T-helper 2 cell (primary cell): ENCODE results near the gene ABLIM3.
A peak's percentile ranks its signal among the peaks of the same experiment; 100 is the strongest.

Experiments
- DNase-seq, 5 experiments: peaks; one replicate each; pipeline versions ENCODE4 v3.0.0 to v3.0.0-alpha.2; 2012 to 2022

ABLIM3 gene

GRCh38 chr5:149221326-149221725 lies 80.0 kb downstream of the ABLIM3 start:
- no peak for DNase-seq

DNA sequence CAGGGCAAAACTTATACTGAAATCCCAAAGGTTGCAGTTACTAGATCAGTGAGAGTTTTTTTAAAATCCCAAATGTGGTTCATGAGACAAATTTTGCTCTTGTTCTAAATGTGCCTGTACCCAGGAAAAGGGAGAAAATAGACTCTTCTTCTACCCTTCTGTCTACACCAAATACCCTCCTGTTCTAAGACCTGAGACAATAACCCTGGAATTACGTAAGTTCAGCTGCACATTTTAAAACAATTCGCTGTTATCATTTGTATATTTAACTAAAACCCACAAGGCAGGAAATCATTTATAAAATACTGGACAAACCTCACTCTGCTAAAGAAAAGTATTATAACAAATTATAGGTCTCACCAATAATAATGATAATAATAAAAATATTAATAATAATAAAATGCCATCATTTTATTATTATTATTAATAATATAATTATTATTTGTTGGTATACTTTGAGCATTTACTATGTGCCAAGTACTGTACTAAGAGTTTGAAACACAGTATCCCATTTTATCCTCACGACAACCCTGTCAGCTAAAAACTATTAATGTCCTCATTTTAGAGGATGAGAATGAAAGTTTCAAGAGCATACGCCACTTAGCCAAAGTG lies 80.5 kb downstream of the ABLIM3 start:
- DNase-seq: no peak

DNA sequence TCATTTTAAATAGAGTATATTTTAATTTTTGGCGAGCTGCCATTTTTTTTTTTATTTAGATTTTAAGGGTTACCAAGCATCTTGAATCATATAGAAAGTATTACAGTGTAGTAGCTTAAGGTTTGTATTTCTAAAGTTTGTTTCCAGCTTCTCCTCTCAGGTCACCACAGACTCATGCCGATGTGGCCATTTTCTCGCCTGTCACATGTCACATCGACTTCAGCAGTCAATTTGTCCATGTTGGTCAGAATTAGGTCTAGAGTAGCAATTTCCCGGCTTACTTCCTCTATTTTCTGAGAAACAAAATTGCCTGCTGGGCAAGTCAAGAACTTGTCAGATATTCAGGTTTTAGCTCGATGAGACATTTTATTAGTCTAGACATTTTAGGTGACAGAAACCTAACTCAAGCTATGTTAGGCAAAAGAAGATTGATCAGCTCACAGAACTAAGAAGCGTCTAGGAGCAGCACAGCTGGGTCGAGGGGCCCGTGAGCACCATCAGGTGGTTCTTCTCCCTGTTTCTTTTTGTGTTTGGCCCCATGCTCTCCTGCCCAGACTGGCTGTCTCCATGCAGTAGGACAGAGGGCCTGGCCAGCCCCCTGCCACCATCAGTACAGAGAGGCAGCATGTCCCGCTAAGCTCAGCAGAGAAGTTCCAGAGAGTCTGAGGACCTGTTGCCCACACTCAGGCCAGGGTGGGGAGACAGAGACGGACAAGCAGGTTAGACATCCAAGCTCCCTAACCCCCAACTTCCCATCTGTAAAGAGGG lies 82.0 kb downstream of the ABLIM3 start:
- no peak for DNase-seq

GRCh38 chr5:149224282-149224681 lies 83.0 kb downstream of the ABLIM3 start:
- DNase-seq: no peak

GRCh38 chr5:149227168-149227826 lies 86.0 kb downstream of the ABLIM3 start:
- DNase-seq: no peak

DNA sequence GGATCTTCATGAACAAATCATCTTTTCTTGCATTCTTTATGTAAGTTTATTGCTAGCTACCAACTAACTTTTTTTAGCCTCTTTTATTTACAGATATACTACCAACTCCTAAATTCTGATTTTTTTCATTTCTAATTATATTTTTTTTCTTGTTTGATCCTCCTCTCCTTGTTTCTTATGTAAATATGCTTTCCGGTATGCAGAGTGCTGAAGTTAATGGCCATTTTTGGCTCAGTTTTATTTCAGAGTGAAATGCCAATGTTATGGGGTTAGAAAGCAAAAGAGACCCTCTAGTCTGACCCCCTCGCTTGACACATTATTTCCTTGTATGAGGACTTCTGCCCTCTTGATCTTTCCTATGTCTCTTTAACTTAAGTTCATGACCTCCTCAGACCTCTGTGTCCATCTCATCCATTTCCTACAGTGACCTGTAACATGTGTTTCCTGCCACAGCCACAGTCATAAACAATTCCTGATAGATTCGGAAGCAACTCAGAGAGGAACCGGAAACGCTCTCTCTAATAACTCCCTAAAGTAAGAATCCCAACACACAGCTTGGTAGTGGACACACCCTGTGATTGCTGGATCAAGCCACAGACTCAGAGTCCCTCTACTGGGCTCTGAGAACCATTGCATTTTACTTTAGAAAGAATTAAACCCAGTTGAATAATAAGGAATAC lies 87.5 kb downstream of the ABLIM3 start:
- DNase-seq: no peak

GRCh38 chr5:149229298-149229937 lies 88.1 kb downstream of the ABLIM3 start:
- no peak for DNase-seq

GRCh38 chr5:149235841-149236240 lies 94.5 kb downstream of the ABLIM3 start:
- DNase-seq: no peak

DNA sequence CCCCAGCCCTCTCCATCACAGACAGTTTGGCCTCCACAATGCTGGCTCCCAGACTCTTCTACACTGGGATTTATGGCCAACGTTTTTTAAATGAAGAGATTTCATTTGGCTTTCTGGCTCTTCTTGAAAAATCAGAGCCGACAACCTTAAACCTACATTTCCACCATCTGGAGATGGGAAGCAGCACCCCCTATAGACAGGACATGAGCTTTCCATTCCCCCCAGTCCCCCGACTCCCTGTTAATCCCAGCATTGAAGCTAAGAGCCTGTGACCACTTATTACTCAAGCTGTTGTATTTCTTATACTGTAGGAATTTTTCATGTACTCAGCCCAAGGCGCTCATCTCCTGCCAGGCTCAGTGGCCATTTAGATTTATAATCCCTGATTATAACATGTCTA lies 96.4 kb downstream of the ABLIM3 start:
- DNase-seq: no peak

GRCh38 chr5:149238540-149238939 lies 97.2 kb downstream of the ABLIM3 start:
- no peak for DNase-seq

DNA sequence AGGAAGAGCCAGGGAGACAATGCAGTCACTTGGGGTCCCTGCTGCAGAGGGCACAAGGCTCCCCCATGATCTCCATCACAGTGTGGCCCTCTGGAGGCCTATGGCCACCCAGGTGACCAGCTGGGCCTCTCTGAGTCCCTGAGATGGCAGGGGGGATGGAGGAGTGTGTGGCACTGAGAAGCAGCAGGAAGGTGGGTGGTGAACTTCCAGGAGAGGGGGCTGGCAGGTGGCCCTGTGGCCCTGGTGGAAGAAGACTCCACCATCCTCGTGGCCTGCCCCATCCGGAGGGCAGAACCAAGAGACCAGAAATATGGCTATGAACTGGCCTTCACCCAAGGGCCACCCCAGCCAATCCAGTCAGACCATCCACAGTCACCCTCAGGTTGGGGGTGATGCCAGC lies 98.6 kb downstream of the ABLIM3 start:
- no peak for DNase-seq

DNA sequence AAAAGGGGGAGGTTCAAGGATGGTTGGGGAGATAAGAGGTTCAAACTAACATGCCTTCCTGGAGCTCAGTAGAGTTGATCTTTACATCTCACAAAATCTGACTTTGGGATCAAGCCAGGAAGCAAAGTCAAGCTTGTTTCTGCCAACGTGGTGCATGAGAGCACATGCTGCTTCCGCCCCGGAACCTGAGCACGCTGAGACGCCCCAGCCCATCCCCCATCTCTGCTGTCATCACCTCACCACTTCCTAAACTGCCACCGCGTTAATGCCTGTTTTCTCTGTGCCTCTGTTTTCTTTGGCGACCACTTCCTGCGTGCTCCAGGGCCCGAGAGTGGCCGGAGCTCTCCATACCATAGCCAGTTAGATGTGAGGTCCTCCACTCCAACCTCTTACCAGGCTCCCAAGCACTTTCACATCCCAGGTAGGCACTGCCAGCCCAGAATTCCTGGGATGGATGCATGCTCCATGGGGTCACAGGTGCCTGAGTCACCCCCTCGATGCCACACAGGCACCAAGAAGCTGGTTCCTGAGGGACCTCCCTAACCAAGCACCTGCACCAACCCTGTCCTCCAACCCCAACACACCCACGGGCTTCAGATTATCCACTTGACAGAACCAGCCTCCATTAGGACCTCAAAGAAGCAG lies 99.2 kb downstream of the ABLIM3 start:
- DNase-seq: peak; percentile 35 to 97 (median 62)

DNA sequence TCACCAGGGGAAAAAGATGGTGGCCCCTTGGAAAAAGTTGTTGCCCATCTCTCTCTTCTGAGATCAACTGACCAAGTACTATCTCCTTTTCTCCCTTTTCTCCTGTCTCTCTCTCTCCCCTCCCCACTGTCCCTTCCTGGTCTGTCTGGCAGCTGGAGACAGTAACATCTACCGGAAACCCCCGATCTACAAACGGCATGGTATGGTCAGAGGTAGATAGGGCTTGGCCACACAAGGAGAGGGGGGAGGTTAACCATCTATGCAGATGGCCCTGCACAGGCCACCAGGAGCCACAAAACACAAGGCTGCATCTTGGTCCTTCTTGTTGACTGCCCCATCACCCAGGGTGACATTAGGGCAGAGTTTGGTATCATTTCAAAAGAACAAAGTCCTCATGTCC lies 101.0 kb downstream of the ABLIM3 start:
- DNase-seq: no peak

DNA sequence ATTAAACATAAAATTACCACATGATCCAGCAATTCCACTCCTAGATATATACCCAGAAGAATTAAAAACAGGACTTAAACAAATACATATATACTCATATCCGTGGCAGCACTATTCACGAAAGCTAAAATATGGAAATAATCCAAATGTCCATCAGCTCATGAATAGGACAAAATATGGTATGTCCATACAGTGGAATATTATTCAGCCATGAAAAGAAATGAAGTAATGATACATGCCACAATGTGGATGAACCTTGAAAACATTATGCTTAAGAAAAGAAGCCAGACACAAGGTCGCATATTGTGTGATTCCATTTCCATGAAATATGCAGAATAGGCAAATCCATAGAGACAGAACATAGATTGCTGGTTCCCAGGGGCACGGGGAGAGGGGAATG lies 105.6 kb downstream of the ABLIM3 start:
- no peak for DNase-seq

- no peak for DNase-seq
These were observed 106.4 kb downstream of the ABLIM3 start for GRCh38 chr5:149247726-149248125.

DNA sequence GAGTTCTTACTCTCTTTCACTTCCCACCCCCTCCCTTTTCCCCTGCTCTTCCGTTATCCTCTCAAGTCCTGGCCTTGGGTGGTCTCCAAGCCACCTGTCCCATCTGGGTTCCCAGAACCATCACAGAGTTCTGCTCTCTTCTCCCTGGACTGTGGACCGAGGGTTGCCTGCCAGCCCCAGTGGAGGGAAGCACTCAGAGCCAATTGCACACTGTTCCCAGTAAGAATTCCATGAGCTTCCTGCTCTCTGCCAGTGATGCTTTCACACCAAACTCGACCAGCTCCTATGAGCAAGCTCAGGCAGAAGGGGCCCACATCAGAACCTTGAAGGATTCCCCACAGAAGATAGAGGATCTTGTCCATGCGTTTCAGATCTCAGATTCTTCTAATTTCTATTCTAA lies 110.3 kb downstream of the ABLIM3 start:
- DNase-seq: no peak

GRCh38 chr5:149254506-149254905 lies 113.2 kb downstream of the ABLIM3 start:
- peak in 1 of 5 experiments; percentile 26 for DNase-seq

- no peak for DNase-seq
These were observed 115.2 kb downstream of the ABLIM3 start for GRCh38 chr5:149256451-149256850.

GRCh38 chr5:149257131-149257530 lies 115.8 kb downstream of the ABLIM3 start:
- DNase-seq: no peak

GRCh38 chr5:149257889-149258705 lies 116.8 kb downstream of the ABLIM3 start:
- no peak for DNase-seq

DNA sequence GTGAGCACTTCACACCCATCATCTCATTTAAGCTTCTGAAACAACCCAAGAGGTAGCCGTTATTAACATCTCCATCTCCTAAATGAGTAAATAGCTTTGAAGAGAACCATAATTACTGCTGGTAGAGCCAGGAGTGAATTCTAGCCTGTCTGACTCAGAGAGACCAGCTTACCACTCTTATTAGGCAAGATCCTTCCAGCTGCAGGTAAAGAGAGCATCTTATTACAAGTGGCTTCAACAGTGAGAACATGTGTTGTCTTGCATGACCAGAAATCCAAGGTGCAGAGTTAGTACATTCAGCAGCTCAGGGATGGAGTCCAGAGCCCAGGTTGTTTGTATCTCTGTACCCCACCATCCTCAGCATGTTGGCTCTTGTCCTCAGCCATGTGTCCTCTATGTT lies 119.5 kb downstream of the ABLIM3 start:
- DNase-seq: no peak

DNA sequence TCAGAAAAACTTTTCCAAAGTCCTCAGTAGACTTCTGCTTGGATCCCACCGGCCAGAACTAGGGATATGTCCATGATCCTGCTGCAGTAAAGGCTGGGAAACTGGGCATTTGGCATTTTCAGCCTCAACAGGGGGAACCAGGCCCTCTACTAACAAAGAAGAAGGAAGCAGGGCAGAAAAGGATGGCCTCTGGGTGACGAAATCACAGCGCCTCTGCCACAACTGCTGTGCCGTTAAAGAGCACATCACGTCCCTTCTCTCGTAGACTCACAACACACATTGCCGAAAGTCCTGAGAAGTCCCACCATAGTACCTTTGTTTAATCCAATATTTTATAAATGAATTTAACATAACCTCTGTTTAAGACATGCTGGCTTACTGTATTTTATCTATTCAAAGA lies 120.0 kb downstream of the ABLIM3 start:
- no peak for DNase-seq
